HCT116 (cell line): Measurements from ENCODE around the gene ADAM11. TPM values are rescaled to one million over a fixed set of nuclear protein-coding genes. Genes with fewer than 3 reads are reported as not detected.
"Not testable (repeated sequence)": the region's sequence is repeated elsewhere in the genome, so short reads cannot be mapped to it uniquely, and the experiment has no call there.

Experiments used
- ATAC-seq: fragments of 200-7000 bp; cut with Tn5 transposase; 2 replicates; pipeline ENCODE4 v1.9.1; 2020; ENCODE audit warnings: mild to moderate bottlenecking, moderate library complexity
- BruUV-seq: library from RNA; stranded (reverse); fragments of 400-500 nt; replicated peaks from 2 replicates; lab custom pipeline; 2021; lab: Mats Ljungman, UMichigan
- CTCF ChIA-PET: fragments of 300-600 bp; sonication (Branson Sonifier 250); formaldehyde crosslinking; loops from one replicate; lab custom pipeline; 2021; ENCODE audit warnings: antibody characterized with exemption; lab: Charles Lee
- POLR2A ChIA-PET: fragments of 300-600, 350-600 bp; sonication (Branson Sonifier 250); formaldehyde crosslinking; loops from one replicate; lab custom pipeline; 2021; ENCODE audit warnings: antibody characterized with exemption; lab: Charles Lee
- RAD21 ChIA-PET, 2 experiments: fragments of 300-600 bp; sonication (Branson Sonifier 250); formaldehyde crosslinking; loops; one replicate each; lab custom pipeline; 2023; ENCODE audit warnings: low total read pairs in 2 of 2; ENCODE audit not compliant: uncharacterized antibody in 2 of 2, unreplicated experiment in 2 of 2, low non-redundant PET in 1 of 2; lab: Charles Lee
- DNase-seq: peaks from one replicate; pipeline ENCODE4 v3.0.0-alpha.2; 2010; ENCODE audit warnings: low read depth, low spot score
- H2AFZ ChIP-seq: fragments of 200-600 bp; shearing (Covaris generic), sonication (generic); 2 replicates; pipeline ENCODE4 v1.6.1; 2017; ENCODE audit warnings: low read depth, mixed run types, mixed read lengths, antibody characterized with exemption, low read length; ENCODE audit not compliant: poor library complexity, severe bottlenecking
- H3K27ac ChIP-seq: 2 replicates; pipeline ENCODE4 v1.5.1; 2012; ENCODE audit warnings: low read depth, low read length
- H3K27me3 ChIP-seq: fragments of 200-600 bp; sonication (generic); 2 replicates; pipeline ENCODE4 v1.6.1; 2016; ENCODE audit warnings: mixed run types, low read length, mixed read lengths; ENCODE audit not compliant: insufficient read depth
- H3K36me3 ChIP-seq, 2 experiments: fragments of 200-500 bp in 1 of 2; fragments of 200-600 bp in 1 of 2; sonication (Bioruptor generic) in 1 of 2; sonication (generic) in 1 of 2; 2 replicates each; pipeline versions ENCODE4 v1.5.1 to v1.6.1; 2014 to 2016; ENCODE audit warnings: low read length in 2 of 2, inconsistent platforms in 1 of 2, mixed read lengths in 1 of 2, mixed run types in 1 of 2; ENCODE audit not compliant: insufficient read depth in 2 of 2, control insufficient read depth in 1 of 2
- H3K4me1 ChIP-seq, 2 experiments: fragments of 200-600 bp in 1 of 2; sonication (generic) in 1 of 2; 2 replicates each; pipeline versions ENCODE4 v1.5.1 to v1.6.1; 2012 to 2017; ENCODE audit warnings: low read length in 2 of 2, inconsistent platforms in 1 of 2, mild to moderate bottlenecking in 1 of 2, mixed read lengths in 1 of 2, mixed run types in 1 of 2, moderate library complexity in 1 of 2; ENCODE audit not compliant: insufficient read depth in 2 of 2, control insufficient read depth in 1 of 2
- H3K4me2 ChIP-seq: fragments of 200-600 bp; sonication (generic); 2 replicates; pipeline ENCODE4 v1.6.1; 2017; ENCODE audit warnings: mixed run types, low read length, mixed read lengths
- H3K4me3 ChIP-seq, 2 experiments: fragments of 200-600 bp in 1 of 2; sonication (generic) in 1 of 2; replicated peaks in 1 of 2; 2 replicates each; pipeline ENCODE4 v1.5.1; 2011 to 2016; ENCODE audit warnings: low read length in 2 of 2, control low read depth in 1 of 2, low read depth in 1 of 2, mild to moderate bottlenecking in 1 of 2, mixed read lengths in 1 of 2, mixed run types in 1 of 2
- H3K79me2 ChIP-seq: fragments of 200-600 bp; sonication (generic); 2 replicates; pipeline ENCODE4 v1.6.1; 2017; ENCODE audit warnings: mild to moderate bottlenecking, mixed run types, low read length, moderate library complexity, mixed read lengths; ENCODE audit not compliant: insufficient read depth
- H3K9ac ChIP-seq: fragments of 200-600 bp; sonication (generic); 2 replicates; pipeline ENCODE4 v1.6.1; 2016; ENCODE audit warnings: low read length, mixed read lengths
- H3K9me2 ChIP-seq: fragments of 200-600 bp; sonication (generic), shearing (Covaris generic); 2 replicates; pipeline ENCODE4 v1.6.1; 2017; ENCODE audit warnings: mixed run types, mild to moderate bottlenecking, moderate library complexity; ENCODE audit not compliant: insufficient read depth
- H3K9me3 ChIP-seq, 2 experiments: fragments of 200-500 bp in 1 of 2; fragments of 200-600 bp in 1 of 2; sonication (Bioruptor generic) in 1 of 2; sonication (generic) in 1 of 2; 2 replicates each; pipeline ENCODE4 v1.6.1; 2014 to 2017; ENCODE audit warnings: low read length in 2 of 2, mixed read lengths in 2 of 2, inconsistent platforms in 1 of 2, low read depth in 1 of 2, mild to moderate bottlenecking in 1 of 2, mixed run types in 1 of 2, moderate library complexity in 1 of 2; ENCODE audit not compliant: control insufficient read depth in 1 of 2, insufficient read depth in 1 of 2
- H4K20me1 ChIP-seq: fragments of 200-600 bp; sonication (generic), shearing (Covaris generic); 2 replicates; pipeline ENCODE4 v1.6.1; 2017; ENCODE audit warnings: mixed run types, mild to moderate bottlenecking, moderate library complexity; ENCODE audit not compliant: insufficient read depth
- EGR1 ChIP-seq: IDR thresholded peaks from 2 replicates; pipeline ENCODE4 v1.6.1; 2012; ENCODE audit warnings: low read depth
- EZH2 ChIP-seq: fragments of 200-600 bp; sonication (generic); IDR thresholded peaks from 2 replicates; pipeline ENCODE4 v1.6.1; 2017; ENCODE audit warnings: antibody characterized with exemption, mixed run types
- EZH2phosphoT487 ChIP-seq: fragments of 200-600 bp; IDR thresholded peaks from 2 replicates; pipeline ENCODE4 v1.6.1; 2018; ENCODE audit warnings: antibody characterized with exemption, borderline replicate concordance
- JUND ChIP-seq: IDR thresholded peaks from 2 replicates; pipeline ENCODE4 v1.6.1; 2012
- POLR2A ChIP-seq: IDR thresholded peaks from 2 replicates; pipeline ENCODE4 v1.7.0; 2011; ENCODE audit warnings: borderline replicate concordance; ENCODE audit not compliant: insufficient read depth, insufficient read length; ENCODE audit errors: extremely low read depth
- POLR2AphosphoS5 ChIP-seq: IDR thresholded peaks from 2 replicates; pipeline ENCODE4 v1.6.1; 2011; ENCODE audit warnings: mild to moderate bottlenecking, low read depth, low read length, moderate library complexity
- SRF ChIP-seq: IDR thresholded peaks from 2 replicates; pipeline ENCODE4 v1.6.1; 2012; ENCODE audit warnings: low read depth
- TCF7L2 ChIP-seq: IDR thresholded peaks from 2 replicates; pipeline ENCODE4 v1.7.0; 2011; ENCODE audit warnings: borderline replicate concordance, inconsistent platforms; ENCODE audit not compliant: insufficient read depth, insufficient read length; ENCODE audit errors: extremely low read depth
- YY1 ChIP-seq: IDR thresholded peaks from 2 replicates; pipeline ENCODE4 v1.6.1; 2011; ENCODE audit warnings: low read length, low read depth, moderate library complexity, mild to moderate bottlenecking; ENCODE audit not compliant: insufficient replicate concordance; ENCODE audit errors: extremely low read depth
- ZFX ChIP-seq: fragments of 450-650 bp; IDR thresholded peaks from 2 replicates; pipeline ENCODE4 v1.6.1; 2017
- ZNF274 ChIP-seq: fragments of 200-500 bp; sonication (Bioruptor generic); IDR thresholded peaks from 2 replicates; pipeline ENCODE4 v1.6.1; 2014; ENCODE audit warnings: mild to moderate bottlenecking, low read depth, low read length, inconsistent platforms
- intact Hi-C: fragments of 100-400 bp; cut with micrococcal nuclease; formaldehyde crosslinking; loops from 2 replicates; pipeline ENCODE4 v1.10.0; 2022
- total RNA-seq: library from RNA; stranded (reverse); gene quantifications from one replicate; pipeline ENCODE4 v1.2.1, GENCODE V29; 2021; ENCODE audit not compliant: unreplicated experiment
- TF ChIP-seq, protein P1 (sequence below): IDR thresholded peaks from 2 replicates; pipeline ENCODE4 v1.6.1; 2012
- TF ChIP-seq, protein P2 (sequence below): IDR thresholded peaks from 2 replicates; pipeline ENCODE4 v1.6.1; 2011; ENCODE audit warnings: mild to moderate bottlenecking, low read length, moderate library complexity; ENCODE audit not compliant: insufficient replicate concordance; ENCODE audit errors: extremely low read depth

ADAM11 gene
- total RNA-seq, 1 experiment from 2014 or later: 7.7 TPM

DNA sequence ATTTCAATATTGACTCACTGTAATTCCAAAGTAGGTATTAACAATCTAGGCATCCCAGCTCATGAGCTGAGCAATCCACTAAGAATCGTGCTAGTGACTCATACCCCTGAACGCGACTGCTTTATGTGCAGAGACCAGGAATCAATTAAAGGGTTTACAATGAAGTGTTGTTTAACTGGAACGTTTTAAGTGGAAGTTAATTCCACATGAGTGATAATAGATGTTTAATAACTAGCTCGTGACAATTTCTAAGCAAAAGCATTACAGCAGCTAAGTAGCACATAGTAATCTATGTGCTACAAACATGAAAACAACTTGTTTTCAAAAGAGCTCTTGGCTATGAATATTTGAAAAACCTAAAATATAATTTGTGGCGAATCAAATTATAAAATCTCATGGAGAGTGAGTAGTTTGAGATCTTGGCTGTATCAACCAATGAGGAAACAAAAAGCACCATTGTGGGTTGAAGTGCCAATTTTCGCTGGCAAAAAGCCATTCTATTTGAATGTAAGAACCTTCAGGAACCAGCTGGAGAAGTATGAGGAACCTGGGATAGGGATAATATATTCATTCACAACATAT, 61.9 kb downstream of the ADAM11 start (continued):
- TF ChIP-seq POLR2AphosphoS5 (peak; percentile 42; the same call in 1 of the 2 replicates), YY1 (no peak)
- TF ChIP-seq, protein P1, sequence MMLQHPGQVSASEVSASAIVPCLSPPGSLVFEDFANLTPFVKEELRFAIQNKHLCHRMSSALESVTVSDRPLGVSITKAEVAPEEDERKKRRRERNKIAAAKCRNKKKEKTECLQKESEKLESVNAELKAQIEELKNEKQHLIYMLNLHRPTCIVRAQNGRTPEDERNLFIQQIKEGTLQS: no peak

DNA sequence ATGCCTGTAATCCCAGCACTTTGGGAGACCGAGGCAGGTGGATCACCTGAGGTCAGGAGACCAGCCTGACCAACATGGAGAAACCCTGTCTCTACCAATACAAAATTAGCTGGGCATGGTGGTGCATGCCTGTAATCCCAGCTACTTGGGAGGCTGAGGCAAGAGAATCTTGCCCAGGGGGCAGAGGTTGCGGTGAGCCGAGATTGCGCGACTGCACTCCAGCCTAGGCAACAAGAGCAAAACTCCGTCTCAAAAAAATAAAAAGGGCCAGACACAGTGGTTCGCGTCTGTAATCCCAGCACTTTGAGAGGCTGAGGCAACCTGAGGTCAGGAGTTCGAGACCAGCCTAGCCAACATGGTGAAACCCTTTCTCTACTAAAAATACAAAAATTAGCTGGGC, 66.4 kb downstream of the ADAM11 start:
- DNase-seq, BruUV-seq, H3K27me3 ChIP-seq, RAD21 ChIA-PET, H3K9me3 ChIP-seq, H3K4me3 ChIP-seq, H3K9ac ChIP-seq, ATAC-seq, H3K9me2 ChIP-seq, H2AFZ ChIP-seq, H3K36me3 ChIP-seq, intact Hi-C loops, H4K20me1 ChIP-seq, CTCF ChIA-PET: not testable (repeated sequence)
- peak overlapping the region; percentile 95; the same call in 1 of the 2 replicates for H3K27ac ChIP-seq
- peaks cover 89% of the 10 kb centered on the region for H3K79me2 ChIP-seq
- peak overlapping the region; percentile 85; the same call in 1 of the 2 replicates for H3K4me2 ChIP-seq
- H3K4me1 ChIP-seq: peaks cover 66 to 88% of the 10 kb centered on the region in 2 experiments
- POLR2A ChIA-PET: interaction anchor here (0.7 kb wide), 1 partner anchor 926 kb away, joined by 4 read pairs; no protein-coding TSS in a partner anchor

DNA sequence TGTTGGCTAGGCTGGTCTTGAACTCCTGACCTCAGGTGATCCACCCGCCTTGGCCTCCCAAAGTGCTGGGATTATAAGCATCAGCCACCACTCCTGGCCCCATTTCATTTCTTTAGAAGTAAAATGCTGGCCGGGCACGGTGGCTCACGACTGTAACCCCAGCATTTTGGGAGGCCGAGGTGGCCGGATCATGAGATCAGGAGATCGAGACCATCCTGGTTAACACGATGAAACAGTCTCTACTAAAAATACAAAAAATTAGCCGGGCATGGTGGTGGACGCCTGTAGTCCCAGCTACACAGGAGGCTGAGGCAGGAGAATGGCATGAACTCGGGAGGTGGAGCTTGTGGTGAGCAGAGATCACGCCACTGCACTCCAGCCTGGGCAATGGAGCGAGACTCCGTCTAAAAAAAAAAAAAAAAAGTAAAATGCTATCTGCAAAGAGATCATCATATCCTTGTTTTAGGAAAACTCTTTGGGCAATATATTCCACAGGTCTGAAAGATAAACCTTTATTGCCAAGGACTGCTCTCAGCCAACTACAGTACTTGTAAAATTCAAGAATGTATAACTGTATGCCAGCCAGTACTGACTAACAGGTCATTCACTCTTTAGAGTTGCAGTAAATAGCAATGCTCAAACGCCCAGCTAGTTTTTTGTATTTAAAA, 67.5 kb downstream of the ADAM11 start:
- peak overlapping the region; percentile 85 for H3K4me2 ChIP-seq
- intact Hi-C loops: no loop called here
- no peaks in the 10 kb centered on the region for H3K9me3 ChIP-seq
- H3K4me1 ChIP-seq: peaks cover 67 to 89% of the 10 kb centered on the region in 2 experiments
- H4K20me1 ChIP-seq: no peaks in the 10 kb centered on the region
- peak overlapping the region; percentile 29; the same call in 1 of the 2 replicates for H3K9ac ChIP-seq
- H3K27ac ChIP-seq: peak overlapping the region; percentile 95
- no TSS peak for BruUV-seq
- no peak overlapping the region for H2AFZ ChIP-seq
- H3K27me3 ChIP-seq: no peaks in the 10 kb centered on the region
- no peak overlapping the region for H3K4me3 ChIP-seq
- RAD21 ChIA-PET: interaction anchor here in 1 of 2 experiments (0.7 kb wide), 1 partner anchor 51 kb away, joined by 5 read pairs; no protein-coding TSS in a partner anchor
- POLR2A ChIA-PET: no interaction called here
- peaks cover 86% of the 10 kb centered on the region for H3K79me2 ChIP-seq
- ATAC-seq: no peak
- H3K36me3 ChIP-seq: no peaks in the 10 kb centered on the region
- no peaks in the 10 kb centered on the region for H3K9me2 ChIP-seq
- no peak for DNase-seq
- CTCF ChIA-PET: no interaction called here
- TF ChIP-seq EZH2: no peak
- no peak for TF ChIP-seq JUND
- no peak for TF ChIP-seq ZNF274
- TF ChIP-seq EGR1: no peak
- no peak for TF ChIP-seq SRF
- TF ChIP-seq TCF7L2: no peak
- TF ChIP-seq EZH2phosphoT487: no peak
- TF ChIP-seq ZFX: no peak
- no peak for TF ChIP-seq POLR2AphosphoS5
- TF ChIP-seq, protein P1: no peak
- TF ChIP-seq POLR2A: no peak
- TF ChIP-seq, protein P2, sequence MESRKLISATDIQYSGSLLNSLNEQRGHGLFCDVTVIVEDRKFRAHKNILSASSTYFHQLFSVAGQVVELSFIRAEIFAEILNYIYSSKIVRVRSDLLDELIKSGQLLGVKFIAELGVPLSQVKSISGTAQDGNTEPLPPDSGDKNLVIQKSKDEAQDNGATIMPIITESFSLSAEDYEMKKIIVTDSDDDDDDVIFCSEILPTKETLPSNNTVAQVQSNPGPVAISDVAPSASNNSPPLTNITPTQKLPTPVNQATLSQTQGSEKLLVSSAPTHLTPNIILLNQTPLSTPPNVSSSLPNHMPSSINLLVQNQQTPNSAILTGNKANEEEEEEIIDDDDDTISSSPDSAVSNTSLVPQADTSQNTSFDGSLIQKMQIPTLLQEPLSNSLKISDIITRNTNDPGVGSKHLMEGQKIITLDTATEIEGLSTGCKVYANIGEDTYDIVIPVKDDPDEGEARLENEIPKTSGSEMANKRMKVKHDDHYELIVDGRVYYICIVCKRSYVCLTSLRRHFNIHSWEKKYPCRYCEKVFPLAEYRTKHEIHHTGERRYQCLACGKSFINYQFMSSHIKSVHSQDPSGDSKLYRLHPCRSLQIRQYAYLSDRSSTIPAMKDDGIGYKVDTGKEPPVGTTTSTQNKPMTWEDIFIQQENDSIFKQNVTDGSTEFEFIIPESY: no peak
